Tibial artery (tissue), 4 donors: ENCODE measurements around the gene LCK.

Experiments used
- DNase-seq, 2 donors: peaks; one replicate each; pipeline ENCODE4 v3.0.0-alpha.2; 2019
- H3K27ac ChIP-seq, 2 donors: fragments of 200-600 bp; sonication (generic) in 1 of 2; 1 replicate in 1 of 2; 2 replicates in 1 of 2; pipeline ENCODE4 v1.5.1; 2018 to 2019; ENCODE audit warnings: mild to moderate bottlenecking in 1 of 2
- H3K27me3 ChIP-seq, 2 donors: fragments of 200-600 bp; sonication (generic) in 1 of 2; one replicate each; pipeline versions ENCODE4 v1.5.1 to v1.6.0; 2016 to 2019
- H3K36me3 ChIP-seq, 3 donors: fragments of 200-600 bp; sonication (generic) in 2 of 3; one replicate each; pipeline ENCODE4 v1.5.1; 2016 to 2019; ENCODE audit warnings: mild to moderate bottlenecking in 2 of 3
- H3K4me1 ChIP-seq, 4 donors: fragments of 200-600 bp; sonication (generic) in 2 of 4; 1 replicate in 3 of 4; 2 replicates in 1 of 4; pipeline ENCODE4 v1.5.1; 2016 to 2019
- H3K4me3 ChIP-seq, 2 donors: fragments of 200-600 bp; sonication (generic) in 1 of 2; 1 replicate in 1 of 2; 2 replicates in 1 of 2; pipeline ENCODE4 v1.5.1; 2018 to 2019; ENCODE audit warnings: mild to moderate bottlenecking in 2 of 2
- H3K9me3 ChIP-seq, 3 donors: fragments of 200-600 bp; sonication (generic) in 1 of 3; one replicate each; pipeline ENCODE4 v1.5.1; 2016 to 2019
- intact Hi-C: fragments of 100-400 bp; cut with DNase I; formaldehyde crosslinking; loops from one replicate; pipeline ENCODE4 v1.15.0; 2023; ENCODE audit warnings: low total_unique reads
- TF ChIP-seq, protein P1 (sequence below), 2 experiments: fragments of 200-600 bp in 1 of 2; fragments of 450-650 bp in 1 of 2; IDR thresholded peaks; one replicate each; pipeline ENCODE4 v1.5.1; 2017 to 2019; ENCODE audit warnings: antibody characterized with exemption in 2 of 2, mild to moderate bottlenecking in 1 of 2, moderate library complexity in 1 of 2

The LCK gene

DNA sequence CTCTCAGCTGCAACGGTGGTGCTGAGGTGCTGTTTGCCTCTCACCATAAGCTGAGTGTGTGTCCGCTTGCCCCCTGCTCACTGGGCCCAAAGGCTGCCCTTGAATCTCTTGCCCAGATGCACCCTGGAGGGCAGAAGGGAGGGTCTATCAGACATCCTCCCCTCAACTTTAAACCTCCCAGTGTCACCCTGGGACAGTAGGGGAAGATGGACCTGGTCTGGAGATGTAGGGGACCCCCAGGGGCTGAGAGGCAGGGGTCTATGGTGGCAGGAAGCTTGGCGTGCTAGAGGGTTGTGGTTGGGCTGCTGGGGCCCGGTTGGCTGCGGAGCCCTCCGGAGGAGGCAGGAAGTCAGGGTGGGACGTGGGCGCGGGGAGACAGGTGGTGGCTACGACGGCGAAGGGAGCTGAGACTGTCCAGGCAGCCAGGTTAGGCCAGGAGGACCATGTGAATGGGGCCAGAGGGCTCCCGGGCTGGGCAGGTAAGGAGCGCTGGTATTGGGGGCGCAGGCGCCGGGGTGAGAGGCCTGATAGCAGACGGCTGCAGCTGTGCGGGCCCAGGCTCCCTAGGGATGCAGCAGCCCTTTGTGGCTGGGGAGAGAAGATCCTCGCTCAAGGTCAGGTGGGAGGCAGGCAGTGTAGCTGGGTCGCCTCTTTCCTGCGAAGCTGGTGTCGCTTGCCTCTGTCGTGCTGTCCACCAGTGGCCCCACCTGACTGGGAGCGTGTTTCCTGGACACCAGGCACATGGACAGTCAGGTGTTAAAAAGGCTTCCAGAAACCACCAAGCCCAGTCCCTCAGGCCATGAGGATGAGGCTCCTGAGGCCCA is at the start of gene LCK:
LCK (plus strand) TSS at position 373 of the 824 bp plus-strand sequence. CDS start 23,065 bp downstream, outside the sequence.
- Histone ChIP-seq H3K4me1 (peaks cover 0 to 27% (median 18%) of the 10 kb centered on the region in 4 donors), H3K27ac (no peak within 1 kb of the TSS), H3K27me3 (no peaks in the 10 kb centered on the region), H3K9me3 (no peaks in the 10 kb centered on the region), H3K4me3 (no peak within 1 kb of the TSS), H3K36me3 (no peaks in the 10 kb centered on the region)
- TF ChIP-seq, protein P1, sequence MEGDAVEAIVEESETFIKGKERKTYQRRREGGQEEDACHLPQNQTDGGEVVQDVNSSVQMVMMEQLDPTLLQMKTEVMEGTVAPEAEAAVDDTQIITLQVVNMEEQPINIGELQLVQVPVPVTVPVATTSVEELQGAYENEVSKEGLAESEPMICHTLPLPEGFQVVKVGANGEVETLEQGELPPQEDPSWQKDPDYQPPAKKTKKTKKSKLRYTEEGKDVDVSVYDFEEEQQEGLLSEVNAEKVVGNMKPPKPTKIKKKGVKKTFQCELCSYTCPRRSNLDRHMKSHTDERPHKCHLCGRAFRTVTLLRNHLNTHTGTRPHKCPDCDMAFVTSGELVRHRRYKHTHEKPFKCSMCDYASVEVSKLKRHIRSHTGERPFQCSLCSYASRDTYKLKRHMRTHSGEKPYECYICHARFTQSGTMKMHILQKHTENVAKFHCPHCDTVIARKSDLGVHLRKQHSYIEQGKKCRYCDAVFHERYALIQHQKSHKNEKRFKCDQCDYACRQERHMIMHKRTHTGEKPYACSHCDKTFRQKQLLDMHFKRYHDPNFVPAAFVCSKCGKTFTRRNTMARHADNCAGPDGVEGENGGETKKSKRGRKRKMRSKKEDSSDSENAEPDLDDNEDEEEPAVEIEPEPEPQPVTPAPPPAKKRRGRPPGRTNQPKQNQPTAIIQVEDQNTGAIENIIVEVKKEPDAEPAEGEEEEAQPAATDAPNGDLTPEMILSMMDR (IDR thresholded peaks at IDR 0.05), result no peak
- DNase-seq, result no peak
- intact Hi-C loops, result no loop called here

GRCh38 chr1:32204943-32205361 is 46.1 kb upstream of the LCK start:
- Histone ChIP-seq H3K9me3 (no peaks in the 10 kb centered on the region), H3K36me3 (no peaks in the 10 kb centered on the region), H3K4me3 (peak overlapping the region; percentile 52 to 71), H3K27ac (peak overlapping the region; percentile 53 to 60), H3K4me1 (peaks cover 0 to 35% (median 25%) of the 10 kb centered on the region in 4 donors), H3K27me3 (no peaks in the 10 kb centered on the region)
- DNase-seq, result no peak
- TF ChIP-seq, protein P1 (IDR thresholded peaks at IDR 0.05), result no peak
- intact Hi-C loops, result loop anchor here (5.0 kb wide), 2 partner anchors 37 to 147 kb away; no protein-coding TSS in a partner anchor

DNA sequence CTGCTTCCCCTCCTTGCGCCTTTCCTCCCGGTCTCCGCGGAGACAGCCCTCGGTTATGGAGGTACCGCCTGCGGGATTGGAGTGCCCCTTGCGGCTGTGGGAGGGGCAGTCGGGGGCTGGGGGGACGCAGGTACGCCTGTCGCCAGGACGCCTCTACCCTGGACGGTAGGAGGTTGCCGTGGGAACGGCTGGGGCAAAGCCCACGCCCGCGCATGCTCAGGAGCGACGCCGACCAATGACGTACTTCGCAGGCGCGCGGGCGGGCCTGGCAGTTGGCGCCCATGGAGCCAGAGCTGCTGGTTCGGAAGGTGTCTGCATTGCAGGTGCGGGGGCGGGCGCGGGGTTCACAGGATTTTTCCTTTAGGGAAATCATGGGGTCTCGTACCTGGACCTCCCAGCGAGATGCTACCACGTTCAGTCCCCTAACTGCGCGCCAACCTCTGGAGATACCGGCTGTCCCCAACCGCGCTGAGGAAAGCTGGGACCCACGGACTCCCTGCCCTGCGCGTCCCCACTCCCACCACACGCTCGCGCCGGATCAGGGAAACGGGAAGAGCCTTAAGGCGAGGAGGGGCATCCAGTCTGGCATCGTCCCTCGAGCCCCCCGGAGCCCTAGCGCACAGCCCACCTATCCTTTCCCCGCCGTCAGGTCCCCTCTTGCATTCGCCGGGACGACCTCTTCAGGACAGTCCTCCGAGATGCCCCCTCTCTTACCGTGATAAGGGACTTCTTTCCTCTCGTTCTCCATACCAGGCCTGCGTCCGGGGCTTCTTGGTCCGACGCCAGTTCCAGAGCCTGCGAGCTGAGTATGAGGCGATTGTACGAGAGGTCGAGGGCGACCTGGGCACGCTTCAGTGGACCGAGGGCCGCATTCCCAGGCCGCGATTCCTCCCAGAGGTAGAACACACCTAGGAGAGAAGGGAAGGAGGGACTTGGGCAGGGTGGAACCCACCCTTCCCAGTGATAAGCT is 45.4 kb upstream of the LCK start, which contains the start of gene IQCC:
IQCC (plus strand) TSS at position 271 of the 970 bp plus-strand sequence; CDS start at position 282, 11 bp downstream.
- H3K27ac ChIP-seq, result peak within 1 kb of the TSS; percentile 53 to 60
- TF ChIP-seq, protein P1 (IDR thresholded peaks at IDR 0.05), result no peak
- no peaks in the 10 kb centered on the region for H3K27me3 ChIP-seq
- peak within 1 kb of the TSS; percentile 52 to 71 for H3K4me3 ChIP-seq
- peak; percentile 78 to 91 for DNase-seq
- no peaks in the 10 kb centered on the region for H3K36me3 ChIP-seq
- peaks cover 0 to 33% (median 22%) of the 10 kb centered on the region in 4 donors for H3K4me1 ChIP-seq
- intact Hi-C loops, result loop anchor here (5.0 kb wide), 1 partner anchor 37 kb away; no protein-coding TSS in a partner anchor
- H3K9me3 ChIP-seq, result no peaks in the 10 kb centered on the region

- H3K4me3 ChIP-seq, result no peak overlapping the region
- H3K36me3 ChIP-seq, result peaks cover 0 to 7% (median 0%) of the 10 kb centered on the region in 3 donors
- H3K27ac ChIP-seq, result no peak overlapping the region
- H3K27me3 ChIP-seq, result no peaks in the 10 kb centered on the region
- no peaks in the 10 kb centered on the region for H3K9me3 ChIP-seq
- peaks cover 0 to 16% (median 13%) of the 10 kb centered on the region in 4 donors for H3K4me1 ChIP-seq
- intact Hi-C loops, result loop anchor here (5.0 kb wide), 1 partner anchor 34 kb away; no protein-coding TSS in a partner anchor
- DNase-seq, result no peak
- TF ChIP-seq, protein P1 (IDR thresholded peaks at IDR 0.05), result no peak
These were observed 42.6 kb upstream of the LCK start for GRCh38 chr1:32208469-32208868.

DNA sequence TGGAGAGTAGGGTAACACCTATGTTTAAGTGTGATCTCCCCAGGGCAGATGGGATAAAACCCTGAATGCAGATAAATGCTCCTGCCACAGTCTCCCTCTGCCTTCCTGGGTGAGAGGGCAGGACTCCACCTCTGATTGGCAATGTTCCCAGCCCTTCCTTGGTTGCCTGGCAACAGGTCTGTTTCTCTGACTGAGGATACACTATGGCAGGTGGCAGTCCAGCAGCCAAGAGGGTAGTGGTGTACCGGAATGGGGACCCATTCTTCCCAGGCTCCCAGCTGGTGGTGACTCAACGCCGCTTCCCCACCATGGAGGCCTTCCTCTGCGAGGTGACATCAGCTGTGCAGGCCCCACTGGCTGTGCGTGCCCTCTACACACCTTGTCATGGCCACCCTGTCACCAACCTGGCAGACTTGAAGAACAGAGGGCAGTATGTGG is 42.2 kb upstream of the LCK start, which contains the start of gene DCDC2B:
DCDC2B (plus strand) TSS at position 199 of the 438 bp plus-strand sequence; CDS start at position 204, 5 bp downstream.
- Histone ChIP-seq H3K9me3 (no peaks in the 10 kb centered on the region), H3K4me3 (no peak within 1 kb of the TSS), H3K27ac (no peak within 1 kb of the TSS), H3K36me3 (peaks cover 0 to 11% (median under 1%) of the 10 kb centered on the region in 3 donors), H3K27me3 (no peaks in the 10 kb centered on the region), H3K4me1 (peaks cover 0 to 16% (median 13%) of the 10 kb centered on the region in 4 donors)
- DNase-seq, result no peak
- TF ChIP-seq, protein P1 (IDR thresholded peaks at IDR 0.05), result no peak
- intact Hi-C loops, result loop anchor here (5.0 kb wide), 1 partner anchor 33 kb away; no protein-coding TSS in a partner anchor
